GM12878 (cell line): ENCODE results near the gene KPNA4. TPM values are rescaled to one million over a fixed set of nuclear protein-coding genes. Genes with fewer than 3 reads are reported as not detected.

Experiments
- ATAC-seq: fragments of 200-7000 bp; cut with Tn5 transposase; 3 replicates; pipeline ENCODE4 v1.9.1; 2020; ENCODE audit warnings: mild to moderate bottlenecking, moderate library complexity
- BruUV-seq: library from RNA; stranded (reverse); fragments of 400-500 nt; replicated peaks from 2 replicates; lab custom pipeline; 2021; lab: Mats Ljungman, UMichigan
- CTCF ChIA-PET: fragments of 300-600 bp; sonication (Branson Sonifier 250); formaldehyde crosslinking; extraction: SDS; loops from one replicate; lab custom pipeline; 2021; ENCODE audit warnings: inconsistent platforms; lab: Yijun Ruan, JAX
- POLR2A ChIA-PET: fragments of 350-600 bp; formaldehyde crosslinking; extraction: SDS; loops from one replicate; lab custom pipeline; 2021; ENCODE audit warnings: inconsistent platforms; lab: Charles Lee
- RAD21 ChIA-PET: fragments of 300-600 bp; sonication (Branson Sonifier 250); formaldehyde crosslinking; loops from one replicate; lab custom pipeline; 2023; ENCODE audit warnings: antibody characterized with exemption; ENCODE audit not compliant: unreplicated experiment; lab: Charles Lee
- SMC1A ChIA-PET: fragments of 300-600 bp; sonication (Branson Sonifier 250); formaldehyde crosslinking; loops from one replicate; lab custom pipeline; 2023; ENCODE audit not compliant: unreplicated experiment, uncharacterized antibody; lab: Charles Lee
- DNase-seq: peaks from one replicate; pipeline ENCODE4 v3.0.0-alpha.2; 2011; ENCODE audit warnings: low read depth, low spot score
- FAIRE-seq: peaks from 3 replicates; lab custom pipeline; 2011; peaks lifted over from hg19 to GRCh38; lab: Jason Lieb, UNC
- H2AFZ ChIP-seq: 2 replicates; pipeline ENCODE4 v1.6.0; 2011; ENCODE audit warnings: low read depth, low read length, control low read depth; ENCODE audit not compliant: control insufficient read depth
- H3K27ac ChIP-seq: 2 replicates; pipeline ENCODE4 v1.5.1; 2011; ENCODE audit warnings: control low read depth; ENCODE audit not compliant: control insufficient read depth, insufficient read depth
- H3K27me3 ChIP-seq, 2 experiments: replicated peaks in 1 of 2; 2 replicates each; pipeline versions ENCODE4 v1.6.0 to v1.6.1; 2011; ENCODE audit warnings: low read length in 1 of 2; ENCODE audit not compliant: control insufficient read depth in 2 of 2, insufficient read depth in 2 of 2
- H3K36me3 ChIP-seq, 2 experiments: 2 replicates each; pipeline ENCODE4 v1.5.1; 2011; ENCODE audit warnings: low read length in 1 of 2; ENCODE audit not compliant: control insufficient read depth in 2 of 2, insufficient read depth in 2 of 2
- H3K4me1 ChIP-seq: 2 replicates; pipeline ENCODE4 v1.6.1; 2011; ENCODE audit warnings: mild to moderate bottlenecking, low read length, moderate library complexity, mixed read lengths; ENCODE audit not compliant: control insufficient read depth, insufficient read depth
- H3K4me2 ChIP-seq: 2 replicates; pipeline ENCODE4 v1.6.0; 2011; ENCODE audit warnings: control low read depth; ENCODE audit not compliant: control insufficient read depth, insufficient read depth
- H3K4me3 ChIP-seq: fragments of 200-600 bp; sonication (generic); 2 replicates; pipeline ENCODE4 v1.5.1; 2016
- H3K79me2 ChIP-seq: 2 replicates; pipeline ENCODE4 v1.6.0; 2011; ENCODE audit warnings: low read length; ENCODE audit not compliant: control insufficient read depth, insufficient read depth
- H3K9ac ChIP-seq: 2 replicates; pipeline ENCODE4 v1.8.0; 2011; ENCODE audit warnings: low read length, control low read depth, mixed read lengths; ENCODE audit not compliant: control insufficient read depth, insufficient read depth
- H3K9me3 ChIP-seq: replicated peaks from 3 replicates; pipeline ENCODE4 v1.5.1; 2011; ENCODE audit warnings: mild to moderate bottlenecking, low read length; ENCODE audit not compliant: control insufficient read depth, insufficient read depth
- H4K20me1 ChIP-seq: 2 replicates; pipeline ENCODE4 v1.6.0; 2011; ENCODE audit not compliant: control insufficient read depth, insufficient read depth
- BCL11A ChIP-seq: IDR thresholded peaks from 2 replicates; pipeline ENCODE4 v1.6.1; 2011; ENCODE audit warnings: low read depth, low read length
- BHLHE40 ChIP-seq, 2 experiments: fragments of 450-650 bp in 1 of 2; IDR thresholded peaks; 2 replicates each; pipeline ENCODE4 v1.6.1; 2011 to 2017; ENCODE audit warnings: low read depth in 2 of 2, borderline replicate concordance in 1 of 2, improper control_type of control experiment in 1 of 2, low read length in 1 of 2, mild to moderate bottlenecking in 1 of 2
- EED ChIP-seq: sonication (generic); IDR thresholded peaks from 2 replicates; pipeline ENCODE4 v1.6.1; 2016; ENCODE audit warnings: antibody characterized with exemption, low read depth
- FOXK2 ChIP-seq: fragments of 450-650 bp; IDR thresholded peaks from 2 replicates; pipeline ENCODE4 v1.6.1; 2017; ENCODE audit warnings: mild to moderate bottlenecking, moderate library complexity
- GABPA ChIP-seq: IDR thresholded peaks from 2 replicates; pipeline ENCODE4 v1.6.1; 2014; ENCODE audit warnings: antibody characterized with exemption, low read depth, mild to moderate bottlenecking, inconsistent platforms
- HDGF ChIP-seq: fragments of 450-650 bp; IDR thresholded peaks from 2 replicates; pipeline ENCODE4 v1.6.1; 2016; ENCODE audit warnings: antibody characterized with exemption
- IKZF1 ChIP-seq: fragments of 450-650 bp; conservative IDR thresholded peaks from 2 replicates; pipeline ENCODE4 v1.6.1; 2017; ENCODE audit warnings: antibody characterized with exemption, mild to moderate bottlenecking
- LARP7 ChIP-seq: fragments of 450-650 bp; IDR thresholded peaks from 2 replicates; pipeline ENCODE4 v1.6.1; 2017; ENCODE audit warnings: mild to moderate bottlenecking
- MXI1 ChIP-seq: fragments of 150-350 bp; IDR thresholded peaks from 2 replicates; pipeline ENCODE4 v1.6.1; 2011; ENCODE audit warnings: low read depth, mild to moderate bottlenecking, inconsistent platforms, low read length, improper control_type of control experiment
- PAX5 ChIP-seq: IDR thresholded peaks from 2 replicates; pipeline ENCODE4 v1.6.1; 2011; ENCODE audit warnings: low read depth, low read length, borderline replicate concordance
- SREBF1 ChIP-seq: IDR thresholded peaks from 2 replicates; pipeline ENCODE4 v1.6.1; 2012; ENCODE audit warnings: mild to moderate bottlenecking, low read length
- TBL1XR1 ChIP-seq: IDR thresholded peaks from 2 replicates; pipeline ENCODE4 v1.6.1; 2012; ENCODE audit warnings: low read depth, low read length, improper control_type of control experiment
- ZBED1 ChIP-seq: IDR thresholded peaks from 2 replicates; pipeline ENCODE4 v1.6.1; 2016; ENCODE audit warnings: borderline replicate concordance
- ZNF687 ChIP-seq: fragments of 450-650 bp; IDR thresholded peaks from 2 replicates; pipeline ENCODE4 v1.6.1; 2017; ENCODE audit warnings: mild to moderate bottlenecking, moderate library complexity
- WGBS: methylation state at CpG from one replicate; pipeline ENCODE4 v1.1.6; 2016; ENCODE audit warnings: low lambda C conversion rate; ENCODE audit not compliant: insufficient replicate concordance, insufficient coverage; ENCODE audit errors: missing lambda C conversion rate; 5-methylcytosine and 5-hydroxymethylcytosine counted together
- in situ Hi-C: fragments of 300-500 bp; cut with MboI; formaldehyde crosslinking; loops from 9 replicates; pipeline ENCODE4 v1.14.3; 2018; ENCODE audit warnings: mixed read lengths
- intact Hi-C: fragments of 100-400 bp; cut with micrococcal nuclease; formaldehyde crosslinking; loops from one replicate; pipeline ENCODE4 v1.14.2; 2022; ENCODE audit not compliant: unreplicated experiment
- polyA plus RNA-seq, 11 experiments: library from polyadenylated mRNA; depleted of rRNA in 4 of 11; unstranded in 6 of 11; stranded (reverse) in 5 of 11; fragments of >200 nt; fragmentation: Nextera tagmentation in 4 of 11; fragmentation: Illumina TruSeq in 1 of 11; extraction: Ambion mirVana in 4 of 11; extraction: Trizol in 1 of 11; gene quantifications; 1 replicate in 1 of 11; 2 replicates in 10 of 11; pipeline versions ENCODE4 v1.2.1 to v1.2.3, GENCODE V29; 2011 to 2016; ENCODE audit warnings: inconsistent platforms in 2 of 11, missing spikeins in 2 of 11, low read depth in 1 of 11
- total RNA-seq, 4 experiments: library from RNA; depleted of rRNA in 3 of 4; stranded (reverse); fragments of >200 nt in 3 of 4; fragmentation: Illumina TruSeq in 1 of 4; extraction: Trizol in 1 of 4; gene quantifications; 2 replicates each; pipeline versions ENCODE4 v1.2.1 to v1.2.3, GENCODE V29; 2013 to 2021
- TF ChIP-seq, protein P1 (sequence below): fragments of 450-650 bp; IDR thresholded peaks from 2 replicates; pipeline ENCODE4 v1.6.1; 2018; ENCODE audit warnings: borderline replicate concordance, mild to moderate bottlenecking; ENCODE audit not compliant: partially characterized antibody

KPNA4 gene
- total and polyA plus RNA-seq, 10 of the 15 experiments (the other 5 are each of a cell fraction or from before 2014, with no cell fraction given): 9.9 to 40.6 (median 18.1) TPM

DNA sequence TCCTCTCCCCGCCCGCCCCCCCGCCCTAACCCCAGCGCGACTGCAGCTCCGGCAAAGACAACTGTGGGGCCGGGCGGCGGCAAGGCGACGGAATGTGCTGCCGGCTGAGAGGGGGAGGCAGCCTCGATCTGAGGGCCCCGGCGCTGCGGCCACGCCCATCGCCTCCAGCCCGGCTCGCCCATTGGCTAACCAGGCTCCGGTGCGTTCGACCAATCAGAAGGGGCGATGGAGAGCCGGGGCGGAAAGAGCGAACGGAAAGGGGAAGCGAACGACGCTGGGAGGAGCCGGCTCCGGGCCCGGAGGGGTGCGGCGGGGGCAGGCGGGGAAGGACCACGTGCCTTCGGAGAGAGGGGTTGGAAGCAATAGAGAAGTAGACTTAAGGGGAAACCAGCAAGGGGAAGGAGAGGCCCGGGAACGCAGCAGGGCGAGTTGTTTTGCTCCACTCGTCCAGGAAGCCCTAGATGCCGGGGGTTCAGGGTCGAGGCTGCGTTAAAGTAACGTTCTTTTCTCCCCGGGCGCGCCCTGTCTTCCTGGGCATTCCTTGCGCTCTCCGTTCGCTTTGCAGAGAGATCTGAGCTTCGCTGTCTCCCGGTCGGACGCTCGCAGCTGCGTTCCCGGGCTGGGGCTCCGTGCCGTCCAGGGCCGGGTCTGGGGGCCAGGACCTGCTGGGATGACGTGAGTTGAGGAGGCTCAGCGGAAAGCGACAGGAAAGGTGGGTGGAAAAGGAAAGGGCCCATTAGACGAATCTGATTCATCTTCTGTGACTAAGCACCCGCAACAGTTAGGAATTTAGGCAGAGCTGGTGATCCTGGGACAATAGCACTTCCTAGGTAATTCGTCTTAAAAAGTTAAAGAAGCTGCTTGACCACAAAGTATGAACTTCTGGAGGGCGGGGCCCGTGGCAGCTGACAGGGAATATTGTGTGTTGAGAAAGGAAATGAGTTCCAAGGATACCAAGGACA, at the start of gene KPNA4 (continued):
- TF ChIP-seq HDGF (peak; percentile 97), MXI1 (peak; percentile 97), LARP7 (peak; percentile 77; the same call in 1 of the 2 replicates), EED (peak; percentile 68; the same call in 1 of the 2 replicates), TBL1XR1 (no peak)
- TF ChIP-seq, protein P1, sequence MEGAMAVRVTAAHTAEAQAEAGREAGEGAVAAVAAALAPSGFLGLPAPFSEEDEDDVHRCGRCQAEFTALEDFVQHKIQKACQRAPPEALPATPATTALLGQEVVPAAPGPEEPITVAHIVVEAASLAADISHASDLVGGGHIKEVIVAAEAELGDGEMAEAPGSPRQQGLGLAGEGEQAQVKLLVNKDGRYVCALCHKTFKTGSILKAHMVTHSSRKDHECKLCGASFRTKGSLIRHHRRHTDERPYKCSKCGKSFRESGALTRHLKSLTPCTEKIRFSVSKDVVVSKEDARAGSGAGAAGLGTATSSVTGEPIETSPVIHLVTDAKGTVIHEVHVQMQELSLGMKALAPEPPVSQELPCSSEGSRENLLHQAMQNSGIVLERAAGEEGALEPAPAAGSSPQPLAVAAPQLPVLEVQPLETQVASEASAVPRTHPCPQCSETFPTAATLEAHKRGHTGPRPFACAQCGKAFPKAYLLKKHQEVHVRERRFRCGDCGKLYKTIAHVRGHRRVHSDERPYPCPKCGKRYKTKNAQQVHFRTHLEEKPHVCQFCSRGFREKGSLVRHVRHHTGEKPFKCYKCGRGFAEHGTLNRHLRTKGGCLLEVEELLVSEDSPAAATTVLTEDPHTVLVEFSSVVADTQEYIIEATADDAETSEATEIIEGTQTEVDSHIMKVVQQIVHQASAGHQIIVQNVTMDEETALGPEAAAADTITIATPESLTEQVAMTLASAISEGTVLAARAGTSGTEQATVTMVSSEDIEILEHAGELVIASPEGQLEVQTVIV: peak; percentile 43
- TF ChIP-seq, all 136 proteins: peak for 56

DNA sequence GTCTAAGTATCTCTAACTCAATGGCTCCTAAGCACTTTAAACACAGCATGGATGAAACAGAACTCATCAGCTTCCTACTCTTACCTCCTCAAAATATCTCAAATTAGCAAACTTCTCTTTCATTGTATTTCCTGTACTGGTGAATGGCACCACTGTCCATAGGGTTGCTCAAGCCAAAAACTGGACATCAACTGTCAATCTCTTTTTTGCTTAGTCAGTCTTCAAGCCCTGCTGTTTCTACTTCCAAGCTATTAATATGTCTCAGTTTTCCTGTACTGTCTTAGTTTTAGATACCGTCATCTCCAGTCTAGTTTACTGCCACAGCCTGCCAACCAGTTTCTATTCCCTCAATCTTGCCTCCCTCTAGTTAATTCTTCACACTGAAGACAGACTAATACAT, 48.3 kb upstream of the KPNA4 start:
- no peak for FAIRE-seq
- CTCF ChIA-PET: no interaction called here
- BruUV-seq: no TSS peak
- TF ChIP-seq FOXK2: no peak
- TF ChIP-seq BCL11A: no peak
- no peak for TF ChIP-seq GABPA
- no peak for TF ChIP-seq BHLHE40 (IDR thresholded peaks at IDR 0.05; ENCODE audit: borderline replicate concordance in 1 of 2, low read depth in 2 of 2, low read length in 1 of 2)
- no peak for TF ChIP-seq ZBED1
- no peak for TF ChIP-seq IKZF1
- no peak for TF ChIP-seq SREBF1
- no peak for TF ChIP-seq PAX5
- no peak for TF ChIP-seq ZNF687

More for the DNA sequence above, 48.3 kb upstream of the KPNA4 start:
- ChIA-PET SMC1A (interaction anchor here (1.3 kb wide), 1 partner anchor 335 kb away, joined by 3 read pairs; no protein-coding TSS in a partner anchor), POLR2A (no interaction called here), RAD21 (no interaction called here)
- ATAC-seq (no peak), DNase-seq (no peak)
- Histone ChIP-seq H3K4me2 (no peak overlapping the region), H4K20me1 (no peaks in the 10 kb centered on the region), H3K36me3 (no peaks in the 10 kb centered on the region), H3K9ac (no peak overlapping the region), H3K9me3 (no peaks in the 10 kb centered on the region), H3K79me2 (no peaks in the 10 kb centered on the region), H3K4me3 (no peak overlapping the region), H3K27me3 (no peaks in the 10 kb centered on the region), H2AFZ (no peak overlapping the region), H3K27ac (no peak overlapping the region), H3K4me1 (no peaks in the 10 kb centered on the region)
- in situ Hi-C loops (no loop called here), intact Hi-C loops (no loop called here)
- 100% methylated on average over 1 of the region's 1 CpG for WGBS
